ENCODE measurements around the gene ACADM.
"Not testable (repeated sequence)": the region's sequence is repeated elsewhere in the genome, so short reads cannot be mapped to it uniquely, and the experiment has no call there.

DNA sequence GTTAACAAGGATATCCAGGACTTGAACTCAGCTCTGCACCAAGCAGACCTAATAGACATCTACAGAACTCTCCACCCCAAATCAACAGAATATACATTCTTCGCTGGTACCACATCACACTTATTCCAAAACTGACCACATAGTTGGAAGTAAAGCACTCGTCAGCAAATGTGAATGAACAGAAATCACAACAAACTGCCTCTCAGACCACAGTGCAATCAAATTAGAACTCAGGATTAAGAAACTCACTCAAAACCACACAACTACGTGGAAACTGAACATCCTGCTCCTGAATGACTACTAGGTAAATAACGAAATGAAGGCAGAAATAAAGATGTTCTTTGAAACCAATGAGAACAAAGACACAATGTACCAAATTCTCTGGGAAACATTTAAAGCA lies 55.7 kb downstream of the ACADM start:
- not testable (repeated sequence) for TF ChIP-seq CTCF, POLR2A (IDR thresholded peaks at IDR 0.05)
